HEK293 (cell line): Measurements from ENCODE around the gene TP53BP1.

Experiments used
- CTCF ChIA-PET: fragments of 350-600 bp; formaldehyde crosslinking; extraction: SDS; loops from one replicate; lab custom pipeline; 2021; ENCODE audit warnings: antibody characterized with exemption; lab: Yijun Ruan, JAX
- POLR2A ChIA-PET: fragments of 300-600 bp; formaldehyde crosslinking; extraction: SDS; loops from one replicate; lab custom pipeline; 2020; ENCODE audit warnings: antibody characterized with exemption, inconsistent platforms; lab: Yijun Ruan, JAX
- H3K27ac ChIP-seq: fragments of 200-500 bp; sonication (Bioruptor generic); 2 replicates; pipeline ENCODE4 v1.5.1; 2014; ENCODE audit warnings: low read depth, low read length, control low read depth, inconsistent platforms; ENCODE audit errors: extremely low read depth
- H3K36me3 ChIP-seq, 2 experiments: fragments of 200-500 bp in 1 of 2; sonication (Bioruptor generic) in 1 of 2; 1 replicate in 1 of 2; 2 replicates in 1 of 2; pipeline ENCODE4 v1.5.1; 2014 to 2017; ENCODE audit warnings: inconsistent platforms in 2 of 2, low read length in 2 of 2; ENCODE audit not compliant: control insufficient read depth in 2 of 2, insufficient read depth in 1 of 2
- H3K4me1 ChIP-seq: fragments of 200-500 bp; sonication (Bioruptor generic); 2 replicates; pipeline ENCODE4 v1.5.1; 2014; ENCODE audit warnings: mild to moderate bottlenecking, low read length, inconsistent platforms; ENCODE audit not compliant: control insufficient read depth, insufficient read depth
- H3K4me3 ChIP-seq: 2 replicates; pipeline ENCODE4 v1.5.1; 2011; ENCODE audit warnings: low read depth, mild to moderate bottlenecking, control low read depth, low read length, moderate library complexity
- H3K9me3 ChIP-seq: fragments of 200-500 bp; sonication (Bioruptor generic); 2 replicates; pipeline ENCODE4 v1.5.1; 2014; ENCODE audit warnings: low read depth, low read length, inconsistent platforms; ENCODE audit not compliant: control insufficient read depth, insufficient read depth
- BCL11B ChIP-seq: fragments of 450-650 bp; formaldehyde crosslinking; IDR thresholded peaks from 2 replicates; pipeline ENCODE4 v1.5.1; 2016; ENCODE audit warnings: low read depth, missing biosample characterization, missing genetic modification characterization
- PRDM2 ChIP-seq: fragments of 450-650 bp; formaldehyde crosslinking; IDR thresholded peaks from 2 replicates; pipeline ENCODE4 v1.5.1; 2016; ENCODE audit warnings: missing biosample characterization, missing genetic modification characterization, borderline replicate concordance
- TCF7L2 ChIP-seq: IDR thresholded peaks from 2 replicates; pipeline ENCODE4 v1.6.1; 2011; ENCODE audit warnings: low read depth, mild to moderate bottlenecking, inconsistent platforms, low read length, moderate library complexity, borderline replicate concordance
- ZBTB20 ChIP-seq: fragments of 450-650 bp; formaldehyde crosslinking; IDR thresholded peaks from 2 replicates; pipeline ENCODE4 v1.5.1; 2016; ENCODE audit warnings: missing biosample characterization, missing genetic modification characterization
- ZFP3 ChIP-seq: fragments of 450-650 bp; formaldehyde crosslinking; IDR thresholded peaks from 2 replicates; pipeline ENCODE4 v1.5.1; 2016; ENCODE audit warnings: low read depth, missing biosample characterization, missing genetic modification characterization
- ZNF184 ChIP-seq: fragments of 450-650 bp; IDR thresholded peaks from 2 replicates; pipeline ENCODE4 v1.5.1; 2018; ENCODE audit warnings: missing biosample characterization, mild to moderate bottlenecking, missing genetic modification characterization
- ZNF214 ChIP-seq: fragments of 450-650 bp; formaldehyde crosslinking; IDR thresholded peaks from 2 replicates; pipeline ENCODE4 v1.5.1; 2017; ENCODE audit warnings: missing biosample characterization, mild to moderate bottlenecking, missing genetic modification characterization, borderline replicate concordance
- ZNF23 ChIP-seq: fragments of 450-650 bp; formaldehyde crosslinking; IDR thresholded peaks from 2 replicates; pipeline ENCODE4 v1.5.1; 2016; ENCODE audit warnings: missing biosample characterization, missing genetic modification characterization, borderline replicate concordance
- ZNF48 ChIP-seq: fragments of 450-650 bp; formaldehyde crosslinking; IDR thresholded peaks from 2 replicates; pipeline ENCODE4 v1.5.1; 2016; ENCODE audit warnings: missing biosample characterization, missing genetic modification characterization
- ZNF501 ChIP-seq: fragments of 450-650 bp; formaldehyde crosslinking; IDR thresholded peaks from 2 replicates; pipeline ENCODE4 v1.5.1; 2016; ENCODE audit warnings: missing biosample characterization, missing genetic modification characterization
- ZSCAN5A ChIP-seq: fragments of 450-650 bp; formaldehyde crosslinking; IDR thresholded peaks from 2 replicates; pipeline ENCODE4 v1.5.1; 2016; ENCODE audit warnings: missing biosample characterization, missing genetic modification characterization
- TF ChIP-seq, protein P1 (sequence below): fragments of 450-650 bp; formaldehyde crosslinking; IDR thresholded peaks from 2 replicates; pipeline ENCODE4 v1.5.1; 2016; ENCODE audit warnings: missing biosample characterization, missing genetic modification characterization
- TF ChIP-seq, protein P2 (sequence below): fragments of 450-650 bp; formaldehyde crosslinking; IDR thresholded peaks from 2 replicates; pipeline ENCODE4 v1.5.1; 2016; ENCODE audit warnings: missing biosample characterization, missing genetic modification characterization
- TF ChIP-seq, protein P3 (sequence below): fragments of 450-650 bp; formaldehyde crosslinking; IDR thresholded peaks from 2 replicates; pipeline ENCODE4 v1.5.1; 2016; ENCODE audit warnings: missing biosample characterization, missing genetic modification characterization, low read depth
- TF ChIP-seq, protein P4 (sequence below): fragments of 450-650 bp; IDR thresholded peaks from 2 replicates; pipeline ENCODE4 v1.5.1; 2018; ENCODE audit warnings: missing biosample characterization, mild to moderate bottlenecking, missing genetic modification characterization

Gene TP53BP1

GRCh38 chr15:43526261-43526930 is 33.4 kb upstream of the TP53BP1 start:
- H3K27ac ChIP-seq: no peak overlapping the region
- TF ChIP-seq, protein P1, sequence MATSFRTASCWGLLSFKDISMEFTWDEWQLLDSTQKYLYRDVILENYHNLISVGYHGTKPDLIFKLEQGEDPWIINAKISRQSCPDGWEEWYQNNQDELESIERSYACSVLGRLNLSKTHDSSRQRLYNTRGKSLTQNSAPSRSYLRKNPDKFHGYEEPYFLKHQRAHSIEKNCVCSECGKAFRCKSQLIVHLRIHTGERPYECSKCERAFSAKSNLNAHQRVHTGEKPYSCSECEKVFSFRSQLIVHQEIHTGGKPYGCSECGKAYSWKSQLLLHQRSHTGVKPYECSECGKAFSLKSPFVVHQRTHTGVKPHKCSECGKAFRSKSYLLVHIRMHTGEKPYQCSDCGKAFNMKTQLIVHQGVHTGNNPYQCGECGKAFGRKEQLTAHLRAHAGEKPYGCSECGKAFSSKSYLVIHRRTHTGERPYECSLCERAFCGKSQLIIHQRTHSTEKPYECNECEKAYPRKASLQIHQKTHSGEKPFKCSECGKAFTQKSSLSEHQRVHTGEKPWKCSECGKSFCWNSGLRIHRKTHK (tag by site-specific recombination): no peak
- TF ChIP-seq, protein P2, sequence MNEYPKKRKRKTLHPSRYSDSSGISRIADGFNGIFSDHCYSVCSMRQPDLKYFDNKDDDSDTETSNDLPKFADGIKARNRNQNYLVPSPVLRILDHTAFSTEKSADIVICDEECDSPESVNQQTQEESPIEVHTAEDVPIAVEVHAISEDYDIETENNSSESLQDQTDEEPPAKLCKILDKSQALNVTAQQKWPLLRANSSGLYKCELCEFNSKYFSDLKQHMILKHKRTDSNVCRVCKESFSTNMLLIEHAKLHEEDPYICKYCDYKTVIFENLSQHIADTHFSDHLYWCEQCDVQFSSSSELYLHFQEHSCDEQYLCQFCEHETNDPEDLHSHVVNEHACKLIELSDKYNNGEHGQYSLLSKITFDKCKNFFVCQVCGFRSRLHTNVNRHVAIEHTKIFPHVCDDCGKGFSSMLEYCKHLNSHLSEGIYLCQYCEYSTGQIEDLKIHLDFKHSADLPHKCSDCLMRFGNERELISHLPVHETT: no peak
- TF ChIP-seq ZNF48 (tag by site-specific recombination) (no peak), BCL11B (tag by site-specific recombination) (no peak), ZFP3 (no peak), ZSCAN5A (tag by site-specific recombination) (no peak), ZNF23 (tag by site-specific recombination) (no peak), PRDM2 (tag by site-specific recombination) (no peak)
- TF ChIP-seq, all 188 proteins: peak for 0

DNA sequence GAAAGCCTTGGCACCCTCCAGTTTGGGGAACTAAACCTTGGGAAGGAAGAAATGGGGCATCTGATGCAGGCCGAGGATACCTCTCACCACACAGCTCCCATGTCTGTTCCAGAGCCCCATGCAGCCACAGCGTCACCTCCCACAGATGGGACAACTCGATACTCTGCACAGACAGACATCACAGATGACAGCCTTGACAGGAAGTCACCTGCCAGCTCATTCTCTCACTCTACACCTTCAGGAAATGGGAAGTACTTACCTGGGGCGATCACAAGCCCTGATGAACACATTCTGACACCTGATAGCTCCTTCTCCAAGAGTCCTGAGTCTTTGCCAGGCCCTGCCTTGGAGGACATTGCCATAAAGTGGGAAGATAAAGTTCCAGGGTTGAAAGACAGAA is 32.2 kb upstream of the TP53BP1 start:
- Histone ChIP-seq H3K36me3 (peaks cover 0 to 50% of the 10 kb centered on the region in 2 experiments; a peak in 1 of 3 replicates), H3K9me3 (no peaks in the 10 kb centered on the region), H3K4me1 (no peaks in the 10 kb centered on the region), H3K27ac (no peak overlapping the region), H3K4me3 (no peak overlapping the region)
- CTCF ChIA-PET: no interaction called here
- POLR2A ChIA-PET: no interaction called here
- no peak for TF ChIP-seq ZNF501 (tag by site-specific recombination)
- no peak for TF ChIP-seq ZNF184 (tag by site-specific recombination)
- no peak for TF ChIP-seq TCF7L2
- TF ChIP-seq, protein P3, sequence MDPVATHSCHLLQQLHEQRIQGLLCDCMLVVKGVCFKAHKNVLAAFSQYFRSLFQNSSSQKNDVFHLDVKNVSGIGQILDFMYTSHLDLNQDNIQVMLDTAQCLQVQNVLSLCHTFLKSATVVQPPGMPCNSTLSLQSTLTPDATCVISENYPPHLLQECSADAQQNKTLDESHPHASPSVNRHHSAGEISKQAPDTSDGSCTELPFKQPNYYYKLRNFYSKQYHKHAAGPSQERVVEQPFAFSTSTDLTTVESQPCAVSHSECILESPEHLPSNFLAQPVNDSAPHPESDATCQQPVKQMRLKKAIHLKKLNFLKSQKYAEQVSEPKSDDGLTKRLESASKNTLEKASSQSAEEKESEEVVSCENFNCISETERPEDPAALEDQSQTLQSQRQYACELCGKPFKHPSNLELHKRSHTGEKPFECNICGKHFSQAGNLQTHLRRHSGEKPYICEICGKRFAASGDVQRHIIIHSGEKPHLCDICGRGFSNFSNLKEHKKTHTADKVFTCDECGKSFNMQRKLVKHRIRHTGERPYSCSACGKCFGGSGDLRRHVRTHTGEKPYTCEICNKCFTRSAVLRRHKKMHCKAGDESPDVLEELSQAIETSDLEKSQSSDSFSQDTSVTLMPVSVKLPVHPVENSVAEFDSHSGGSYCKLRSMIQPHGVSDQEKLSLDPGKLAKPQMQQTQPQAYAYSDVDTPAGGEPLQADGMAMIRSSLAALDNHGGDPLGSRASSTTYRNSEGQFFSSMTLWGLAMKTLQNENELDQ (tag by site-specific recombination): no peak
- TF ChIP-seq ZBTB20: no peak
- TF ChIP-seq, protein P4, sequence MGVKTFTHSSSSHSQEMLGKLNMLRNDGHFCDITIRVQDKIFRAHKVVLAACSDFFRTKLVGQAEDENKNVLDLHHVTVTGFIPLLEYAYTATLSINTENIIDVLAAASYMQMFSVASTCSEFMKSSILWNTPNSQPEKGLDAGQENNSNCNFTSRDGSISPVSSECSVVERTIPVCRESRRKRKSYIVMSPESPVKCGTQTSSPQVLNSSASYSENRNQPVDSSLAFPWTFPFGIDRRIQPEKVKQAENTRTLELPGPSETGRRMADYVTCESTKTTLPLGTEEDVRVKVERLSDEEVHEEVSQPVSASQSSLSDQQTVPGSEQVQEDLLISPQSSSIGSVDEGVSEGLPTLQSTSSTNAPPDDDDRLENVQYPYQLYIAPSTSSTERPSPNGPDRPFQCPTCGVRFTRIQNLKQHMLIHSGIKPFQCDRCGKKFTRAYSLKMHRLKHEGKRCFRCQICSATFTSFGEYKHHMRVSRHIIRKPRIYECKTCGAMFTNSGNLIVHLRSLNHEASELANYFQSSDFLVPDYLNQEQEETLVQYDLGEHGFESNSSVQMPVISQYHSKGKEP (tag by site-specific recombination): no peak
- TF ChIP-seq ZNF214: no peak

More at GRCh38 chr15:43526261-43526930, 33.4 kb upstream of the TP53BP1 start:
- Histone ChIP-seq H3K9me3 (no peaks in the 10 kb centered on the region), H3K4me3 (no peak overlapping the region), H3K36me3 (peaks cover 0 to 38% of the 10 kb centered on the region in 2 experiments; a peak in 1 of 3 replicates), H3K4me1 (no peaks in the 10 kb centered on the region)
- CTCF ChIA-PET: interaction anchor here (0.7 to 1.9 kb wide), 2 partner anchors 11 to 12 kb away, joined by 3 to 4 read pairs; no protein-coding TSS in a partner anchor
- POLR2A ChIA-PET: interaction anchor here (0.6 kb wide), 1 partner anchor 31 kb away, joined by 5 read pairs; no protein-coding TSS in a partner anchor
